ENCODE data around the gene ZNF684.

Gene ZNF684

DNA sequence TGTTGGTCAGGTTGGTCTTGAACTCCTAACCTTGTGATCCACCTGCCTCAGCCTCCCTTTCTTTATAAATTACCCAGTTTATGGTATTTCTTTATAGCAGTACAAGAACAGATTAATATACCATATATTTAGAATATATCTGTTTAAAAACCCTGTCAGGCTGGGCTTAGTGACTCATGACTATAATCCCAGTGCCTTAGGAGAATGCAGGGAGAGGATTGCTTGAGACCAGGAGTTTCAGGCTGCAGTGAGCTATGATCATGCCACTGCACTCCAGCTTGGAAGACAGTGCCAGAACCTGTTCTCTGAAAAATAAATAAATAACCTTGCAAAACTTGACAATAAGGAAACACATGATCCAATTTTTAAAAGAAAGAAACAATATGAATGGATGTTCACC, 43.9 kb downstream of the ZNF684 start:
- no peak for DNase-seq

GRCh38 chr1:40582116-40582515, 50.7 kb downstream of the ZNF684 start:
- no peak for DNase-seq

DNA sequence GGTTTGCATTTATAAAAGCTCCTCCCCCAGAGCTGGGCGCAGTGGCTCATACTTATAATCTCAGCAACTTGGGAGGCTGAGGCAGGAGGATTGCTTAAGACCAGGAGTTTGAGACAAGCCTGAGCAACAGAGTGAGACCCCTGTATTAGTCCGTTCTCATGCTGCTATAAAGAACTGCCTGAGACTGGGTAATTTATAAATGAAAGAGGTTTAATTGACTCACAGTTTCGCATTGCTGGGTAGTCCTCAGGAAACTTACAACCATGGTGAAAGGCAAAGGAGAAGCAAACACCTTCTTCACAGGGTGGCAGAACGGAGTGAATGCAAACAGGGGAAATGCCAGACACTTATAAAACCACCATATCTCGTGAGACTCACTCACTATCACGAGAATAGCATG, 52.5 kb downstream of the ZNF684 start:
- no peak for DNase-seq

GRCh38 chr1:40588586-40588985, 57.1 kb downstream of the ZNF684 start:
- no peak for DNase-seq

DNA sequence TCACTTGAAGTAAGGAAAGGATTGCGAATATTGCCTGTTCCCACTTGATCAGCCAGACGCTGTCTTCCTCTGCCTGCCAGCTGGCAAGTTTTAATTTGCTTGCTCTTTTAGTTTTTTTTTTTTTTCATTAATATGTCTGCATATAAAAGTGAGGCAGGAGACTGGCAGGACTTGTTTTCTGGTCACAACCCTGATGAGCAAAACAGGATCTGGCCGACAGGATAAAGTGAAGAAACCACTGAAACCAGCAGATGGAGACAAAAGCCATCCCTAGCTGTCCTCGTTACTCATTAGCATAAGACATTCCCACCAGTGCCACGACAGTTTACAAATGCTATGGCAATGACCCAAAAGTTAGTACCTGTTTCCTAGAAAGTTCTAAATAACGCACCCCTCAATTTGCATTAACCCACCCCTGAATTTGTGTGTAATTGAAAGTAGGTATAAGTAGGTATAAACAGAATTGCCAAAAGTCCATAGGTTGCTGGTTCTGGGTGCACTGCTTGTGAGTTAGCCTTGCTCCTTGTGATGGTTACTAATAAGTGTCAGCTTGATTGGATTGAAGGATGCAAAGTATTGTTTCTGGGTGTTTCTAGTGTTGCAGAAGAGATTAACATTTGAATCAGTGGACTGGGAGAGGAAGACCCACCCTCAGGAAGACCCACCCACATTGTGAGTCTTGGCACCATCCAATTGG, 60.8 kb downstream of the ZNF684 start:
- DNase-seq: no peak

- DNase-seq: no peak
Measured at GRCh38 chr1:40593449-40594186, 62.2 kb downstream of the ZNF684 start.

GRCh38 chr1:40594187-40594531, 62.7 kb downstream of the ZNF684 start:
- no peak for DNase-seq

GRCh38 chr1:40595623-40596022, 64.2 kb downstream of the ZNF684 start:
- no peak for DNase-seq

Measured in NCI-H1092 (cell line).